Uterus (tissue), 4 donors: ENCODE measurements around the gene RBFOX1. TPM values are rescaled to one million over a fixed set of nuclear protein-coding genes. Genes with fewer than 3 reads are reported as not detected.

Source experiments
- DNase-seq, 2 donors: peaks; one replicate each; pipeline ENCODE4 v3.0.0-alpha.2; 2019 to 2020
- H3K27ac ChIP-seq, 2 donors: fragments of 200-600 bp; sonication (generic); 1 replicate in 1 of 2; 2 replicates in 1 of 2; pipeline ENCODE4 v1.5.1; 2016 to 2018
- H3K27me3 ChIP-seq, 2 donors: fragments of 200-600 bp; sonication (generic); one replicate each; pipeline ENCODE4 v1.5.1; 2018 to 2019; ENCODE audit warnings: control low read depth in 1 of 2
- H3K36me3 ChIP-seq, 2 donors: fragments of 200-600 bp; sonication (generic); one replicate each; pipeline ENCODE4 v1.5.1; 2019; ENCODE audit warnings: control low read depth in 1 of 2
- H3K4me1 ChIP-seq, 2 donors: fragments of 200-600 bp; sonication (generic); one replicate each; pipeline ENCODE4 v1.5.1; 2018 to 2019; ENCODE audit warnings: control low read depth in 1 of 2
- H3K4me3 ChIP-seq, 2 donors: fragments of 200-600 bp; sonication (generic); 1 replicate in 1 of 2; 2 replicates in 1 of 2; pipeline ENCODE4 v1.5.1; 2018 to 2019; ENCODE audit warnings: mild to moderate bottlenecking in 1 of 2
- H3K9me3 ChIP-seq, 2 donors: fragments of 200-600 bp; sonication (generic); one replicate each; pipeline ENCODE4 v1.5.1; 2019; ENCODE audit warnings: control low read depth in 1 of 2
- POLR2A ChIP-seq, 2 donors: fragments of 450-650 bp; IDR thresholded peaks; one replicate each; pipeline ENCODE4 v1.6.1; 2016; ENCODE audit warnings: antibody characterized with exemption in 2 of 2, mild to moderate bottlenecking in 1 of 2, moderate library complexity in 1 of 2
- intact Hi-C: fragments of 100-400 bp; cut with DNase I; formaldehyde crosslinking; loops from one replicate; pipeline ENCODE4 v1.15.1; 2023; ENCODE audit warnings: low total_unique reads
- total RNA-seq, 4 donors: library from RNA; depleted of rRNA in 3 of 4; stranded (reverse); fragments of >200 nt in 3 of 4; gene quantifications; one replicate each; pipeline versions ENCODE4 v1.1.0 to v1.2.4, GENCODE V29; 2014 to 2023
- TF ChIP-seq, protein P1 (sequence below), 4 experiments: fragments of 200-600 bp in 2 of 4; fragments of 450-650 bp in 2 of 4; sonication (generic) in 2 of 4; IDR thresholded peaks; one replicate each; pipeline ENCODE4 v1.5.1; 2016 to 2019; ENCODE audit warnings: antibody characterized with exemption in 4 of 4, mild to moderate bottlenecking in 2 of 4, moderate library complexity in 1 of 4
- donor health status: DM: yes; HTN: yes; CAD: no.

RBFOX1 gene
- total RNA-seq, 4 donors from 2014 or later, result 0.55 TPM; not detected in 3

DNA sequence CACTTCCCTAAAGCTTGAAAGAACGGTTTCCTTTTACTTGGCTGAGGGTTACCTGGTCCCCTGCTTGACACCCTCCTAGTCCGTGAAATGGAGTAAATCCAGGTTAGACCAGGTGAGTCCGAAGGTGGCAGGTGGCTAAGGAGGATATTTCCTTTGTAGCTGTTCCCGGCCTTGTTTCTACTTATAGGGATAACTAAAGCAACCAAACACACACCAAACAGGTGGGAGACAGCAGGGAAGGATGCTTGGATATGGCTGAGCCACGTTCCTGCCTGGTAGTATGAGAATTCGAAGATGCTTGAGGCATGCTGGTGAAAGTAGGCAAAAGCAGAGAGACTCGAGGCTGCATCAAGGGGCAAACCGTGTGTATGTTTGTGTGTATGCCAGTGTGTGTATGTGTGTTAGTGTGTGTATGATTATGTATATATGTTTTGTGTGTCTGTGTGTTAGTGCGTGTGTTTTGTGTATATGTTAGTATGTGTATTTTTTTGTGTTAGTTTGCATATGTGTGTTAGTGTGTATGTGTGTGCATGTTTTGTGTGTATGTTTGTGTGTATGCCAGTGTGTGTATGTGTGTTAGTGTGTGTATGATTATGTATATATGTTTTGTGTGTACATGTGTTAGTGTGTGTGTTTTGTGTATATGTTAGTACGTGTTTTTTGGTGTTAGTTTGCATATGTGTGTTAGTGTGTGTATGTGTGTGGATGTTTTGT lies 28.9 kb downstream of the RBFOX1 start:
- DNase-seq, result no peak
- no peaks in the 10 kb centered on the region for H3K27me3 ChIP-seq
- no peak overlapping the region for H3K27ac ChIP-seq
- intact Hi-C loops, result no loop called here
- H3K4me3 ChIP-seq, result no peak overlapping the region
- H3K36me3 ChIP-seq, result no peaks in the 10 kb centered on the region
- TF ChIP-seq, protein P1, sequence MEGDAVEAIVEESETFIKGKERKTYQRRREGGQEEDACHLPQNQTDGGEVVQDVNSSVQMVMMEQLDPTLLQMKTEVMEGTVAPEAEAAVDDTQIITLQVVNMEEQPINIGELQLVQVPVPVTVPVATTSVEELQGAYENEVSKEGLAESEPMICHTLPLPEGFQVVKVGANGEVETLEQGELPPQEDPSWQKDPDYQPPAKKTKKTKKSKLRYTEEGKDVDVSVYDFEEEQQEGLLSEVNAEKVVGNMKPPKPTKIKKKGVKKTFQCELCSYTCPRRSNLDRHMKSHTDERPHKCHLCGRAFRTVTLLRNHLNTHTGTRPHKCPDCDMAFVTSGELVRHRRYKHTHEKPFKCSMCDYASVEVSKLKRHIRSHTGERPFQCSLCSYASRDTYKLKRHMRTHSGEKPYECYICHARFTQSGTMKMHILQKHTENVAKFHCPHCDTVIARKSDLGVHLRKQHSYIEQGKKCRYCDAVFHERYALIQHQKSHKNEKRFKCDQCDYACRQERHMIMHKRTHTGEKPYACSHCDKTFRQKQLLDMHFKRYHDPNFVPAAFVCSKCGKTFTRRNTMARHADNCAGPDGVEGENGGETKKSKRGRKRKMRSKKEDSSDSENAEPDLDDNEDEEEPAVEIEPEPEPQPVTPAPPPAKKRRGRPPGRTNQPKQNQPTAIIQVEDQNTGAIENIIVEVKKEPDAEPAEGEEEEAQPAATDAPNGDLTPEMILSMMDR (IDR thresholded peaks at IDR 0.05), result no peak
- no peak for TF ChIP-seq POLR2A (IDR thresholded peaks at IDR 0.05)
- H3K4me1 ChIP-seq, result no peaks in the 10 kb centered on the region
- no peaks in the 10 kb centered on the region for H3K9me3 ChIP-seq

DNA sequence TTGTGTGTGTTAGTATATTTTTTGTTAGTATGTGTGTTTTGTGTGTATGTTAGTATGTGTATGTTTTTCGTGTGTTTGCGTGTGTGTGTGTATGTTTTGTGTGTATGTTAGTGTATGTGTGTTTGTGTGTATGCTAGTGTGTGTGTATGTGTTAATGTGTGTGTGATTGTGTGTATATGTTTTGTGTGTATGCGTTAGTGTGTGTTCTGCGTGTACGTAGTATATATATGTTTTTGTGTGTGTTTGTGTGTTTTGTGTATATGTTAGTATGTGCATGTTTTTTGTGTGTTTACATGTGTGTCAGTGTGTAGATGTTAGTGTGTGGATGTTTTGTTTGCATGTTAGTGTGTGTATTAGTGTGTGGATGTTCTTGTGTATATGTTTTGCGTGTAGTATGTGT lies 29.6 kb downstream of the RBFOX1 start:
- H3K4me3 ChIP-seq, result no peak overlapping the region
- no peaks in the 10 kb centered on the region for H3K27me3 ChIP-seq
- no peaks in the 10 kb centered on the region for H3K9me3 ChIP-seq
- no peaks in the 10 kb centered on the region for H3K4me1 ChIP-seq
- TF ChIP-seq, protein P1 (IDR thresholded peaks at IDR 0.05), result no peak
- no peak for TF ChIP-seq POLR2A (IDR thresholded peaks at IDR 0.05)
- intact Hi-C loops, result no loop called here
- H3K27ac ChIP-seq, result no peak overlapping the region
- no peak for DNase-seq
- H3K36me3 ChIP-seq, result no peaks in the 10 kb centered on the region

DNA sequence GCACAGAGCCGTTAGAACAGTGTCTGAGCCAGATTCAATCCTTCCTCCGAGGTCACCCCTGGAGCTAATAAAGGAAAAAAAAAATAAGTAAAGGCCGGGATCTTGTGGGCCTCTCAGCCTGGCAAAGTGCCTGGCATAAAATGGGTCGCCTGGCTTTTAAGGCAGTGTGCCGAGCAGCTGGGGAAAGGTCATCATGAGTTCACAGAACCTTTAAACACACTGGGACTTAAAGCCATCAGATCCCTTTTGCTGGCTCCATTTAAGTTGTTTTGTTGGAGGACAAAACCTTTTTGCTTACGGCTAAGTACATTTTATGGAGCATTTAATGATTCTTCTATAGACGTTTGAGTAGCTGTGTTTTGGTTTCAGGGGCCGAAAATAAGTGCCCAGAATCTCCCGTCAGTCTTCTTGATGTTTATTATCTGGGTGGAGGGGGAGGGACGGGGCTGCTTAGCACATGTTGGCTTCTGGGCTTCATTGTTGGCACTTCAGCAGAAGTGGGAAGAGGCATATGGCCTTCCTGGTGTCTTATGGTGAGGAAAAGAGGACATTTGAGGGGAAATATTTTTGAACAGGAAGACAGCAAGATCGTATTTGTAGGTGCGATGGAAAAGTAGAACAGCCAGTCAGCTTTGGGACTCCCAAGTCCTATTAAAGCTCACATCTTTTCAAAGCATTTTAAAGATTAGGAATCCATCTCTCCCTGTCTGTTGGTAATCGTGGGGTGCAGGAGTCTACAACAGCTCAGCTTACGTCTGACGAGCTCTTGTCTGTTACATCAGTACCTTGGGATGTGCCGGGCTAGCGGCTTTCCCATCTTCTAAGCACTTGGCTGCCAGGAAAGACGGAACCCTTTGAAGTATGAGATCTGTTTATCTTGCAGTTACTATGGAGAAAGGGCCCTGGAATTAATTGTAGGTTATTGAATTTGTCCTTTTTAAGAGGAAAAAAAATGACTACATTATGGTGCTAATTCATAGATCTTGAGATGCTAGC lies 31.1 kb downstream of the RBFOX1 start:
- TF ChIP-seq, protein P1 (IDR thresholded peaks at IDR 0.05), result no peak
- no peak for TF ChIP-seq POLR2A (IDR thresholded peaks at IDR 0.05)
- Histone ChIP-seq H3K4me1 (no peaks in the 10 kb centered on the region), H3K9me3 (no peaks in the 10 kb centered on the region), H3K4me3 (no peak overlapping the region), H3K36me3 (no peaks in the 10 kb centered on the region), H3K27ac (no peak overlapping the region), H3K27me3 (no peaks in the 10 kb centered on the region)
- DNase-seq, result no peak
- intact Hi-C loops, result no loop called here

DNA sequence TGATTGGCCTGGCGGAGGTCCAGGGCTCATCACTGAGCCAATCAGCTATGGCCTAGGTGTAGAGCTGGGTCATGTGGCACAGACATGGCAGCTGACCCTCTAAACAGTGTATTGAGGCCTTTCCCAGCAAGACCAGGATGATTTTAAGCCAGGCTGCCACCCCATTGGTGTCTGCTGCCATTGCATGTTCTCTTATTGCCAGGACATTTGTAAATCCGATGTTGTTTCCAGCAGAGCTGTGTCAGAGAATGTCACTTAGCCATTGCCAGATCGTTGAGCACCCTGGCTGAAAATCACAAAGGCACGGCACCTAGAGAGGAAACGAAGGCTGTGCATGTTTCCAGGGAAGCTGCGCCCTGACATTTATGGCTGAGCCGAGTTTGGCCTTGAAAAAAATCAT lies 33.4 kb downstream of the RBFOX1 start:
- intact Hi-C loops, result no loop called here
- H3K9me3 ChIP-seq, result no peaks in the 10 kb centered on the region
- TF ChIP-seq POLR2A (IDR thresholded peaks at IDR 0.05), result no peak
- TF ChIP-seq, protein P1 (IDR thresholded peaks at IDR 0.05), result no peak
- no peaks in the 10 kb centered on the region for H3K27me3 ChIP-seq
- no peak for DNase-seq
- H3K27ac ChIP-seq, result no peak overlapping the region
- no peak overlapping the region for H3K4me3 ChIP-seq
- H3K36me3 ChIP-seq, result no peaks in the 10 kb centered on the region
- H3K4me1 ChIP-seq, result no peaks in the 10 kb centered on the region
